Retinal pigment epithelial cell (primary cell): ENCODE results near the gene MINAR2.
A peak's percentile ranks its signal among the peaks of the same experiment; 100 is the strongest.

Experiments used
- DNase-seq: peaks from one replicate; pipeline ENCODE4 v3.0.0-alpha.2; 2010; ENCODE audit warnings: low read depth
- H3K4me3 ChIP-seq: 2 replicates; pipeline ENCODE4 v1.5.1; 2011; ENCODE audit warnings: mild to moderate bottlenecking, low read length, control low read depth, moderate library complexity
- CTCF ChIP-seq: conservative IDR thresholded peaks from 2 replicates; pipeline ENCODE4 v1.5.1; 2011; ENCODE audit warnings: low read depth, low read length, control low read depth, inconsistent platforms

MINAR2 gene

GRCh38 chr5:129747572-129748407, at the start of gene MINAR2:
TSS of gene MINAR2 (plus strand) at chr5:129748094. CDS start at chr5:129748191, 97 bp downstream.
- TF ChIP-seq CTCF: no peak
- DNase-seq: no peak
- H3K4me3 ChIP-seq: no peak within 1 kb of the TSS

- no peak for DNase-seq
- TF ChIP-seq CTCF: peak; percentile 38
- H3K4me3 ChIP-seq: no peak overlapping the region
Observed at GRCh38 chr5:129698661-129699060, 49.2 kb upstream of the MINAR2 start.

GRCh38 chr5:129716235-129716634, 31.7 kb upstream of the MINAR2 start:
- no peak for TF ChIP-seq CTCF
- no peak for DNase-seq
- H3K4me3 ChIP-seq: no peak overlapping the region

- no peak overlapping the region for H3K4me3 ChIP-seq
- TF ChIP-seq CTCF: no peak
- no peak for DNase-seq
Observed at GRCh38 chr5:129716651-129717050, 31.2 kb upstream of the MINAR2 start.

- H3K4me3 ChIP-seq: no peak overlapping the region
- no peak for TF ChIP-seq CTCF
- no peak for DNase-seq
Observed at GRCh38 chr5:129717751-129718310, 30.1 kb upstream of the MINAR2 start.

GRCh38 chr5:129718471-129719090, 29.3 kb upstream of the MINAR2 start:
- DNase-seq: no peak
- TF ChIP-seq CTCF: no peak
- H3K4me3 ChIP-seq: no peak overlapping the region

- DNase-seq: no peak
- no peak for TF ChIP-seq CTCF
- no peak overlapping the region for H3K4me3 ChIP-seq
Observed at GRCh38 chr5:129724222-129724621, 23.7 kb upstream of the MINAR2 start.
